HG03159 (cell line): ENCODE measurements around the gene TRIM71.
A peak's percentile ranks its signal among the peaks of the same experiment; 100 is the strongest.
"Not testable (repeated sequence)": the region's sequence is repeated elsewhere in the genome, so short reads cannot be mapped to it uniquely, and the experiment has no call there.

Experiments used
- ATAC-seq: cut with Tn5 transposase; IDR thresholded peaks from one replicate; pipeline ENCODE4 v1.9.1; 2021; ENCODE audit warnings: mild to moderate bottlenecking, moderate library complexity; ENCODE audit not compliant: unreplicated experiment

TRIM71 gene

GRCh38 chr3:32886911-32887310 is 69.1 kb downstream of the TRIM71 start:
- no peak for ATAC-seq

GRCh38 chr3:32888739-32889138 is 70.9 kb downstream of the TRIM71 start:
- peak; percentile 86 for ATAC-seq

- no peak for ATAC-seq
Measured at GRCh38 chr3:32890420-32891276, 72.9 kb downstream of the TRIM71 start.

- ATAC-seq, result no peak
Measured at GRCh38 chr3:32891365-32891764, 73.6 kb downstream of the TRIM71 start.

- no peak for ATAC-seq
Measured at GRCh38 chr3:32892625-32893598, 75.1 kb downstream of the TRIM71 start.

GRCh38 chr3:32894977-32895376 is 77.2 kb downstream of the TRIM71 start:
- ATAC-seq, result no peak

- ATAC-seq, result no peak
Measured at GRCh38 chr3:32895701-32896100, 77.9 kb downstream of the TRIM71 start.

- no peak for ATAC-seq
Measured at GRCh38 chr3:32896143-32896542, 78.3 kb downstream of the TRIM71 start.

- ATAC-seq, result no peak
Measured at GRCh38 chr3:32897001-32897601, 79.3 kb downstream of the TRIM71 start.

GRCh38 chr3:32897981-32898623 is 80.3 kb downstream of the TRIM71 start:
- no peak for ATAC-seq

GRCh38 chr3:32899265-32899664 is 81.5 kb downstream of the TRIM71 start:
- no peak for ATAC-seq

GRCh38 chr3:32901005-32901932 is 83.5 kb downstream of the TRIM71 start:
- no peak for ATAC-seq

GRCh38 chr3:32902887-32903371 is 85.1 kb downstream of the TRIM71 start:
- not testable (repeated sequence) for ATAC-seq

GRCh38 chr3:32903953-32904352 is 86.2 kb downstream of the TRIM71 start:
- no peak for ATAC-seq

- ATAC-seq, result no peak
Measured at GRCh38 chr3:32909999-32910398, 92.2 kb downstream of the TRIM71 start.

GRCh38 chr3:32910954-32911353 is 93.2 kb downstream of the TRIM71 start:
- ATAC-seq, result no peak

- ATAC-seq, result no peak
Measured at GRCh38 chr3:32912046-32912445, 94.2 kb downstream of the TRIM71 start.

- no peak for ATAC-seq
Measured at GRCh38 chr3:32913790-32914446, 96.1 kb downstream of the TRIM71 start.

GRCh38 chr3:32919920-32920319 is 102.1 kb downstream of the TRIM71 start:
- ATAC-seq, result no peak
